A549 (cell line): ENCODE measurements around the gene FCAMR. TPM values are rescaled to one million over a fixed set of nuclear protein-coding genes. Genes with fewer than 3 reads are reported as not detected.
A peak's percentile ranks its signal among the peaks of the same experiment; 100 is the strongest.

ENCODE experiments used
- ATAC-seq, 2 experiments: fragments of 200-7000 bp in 1 of 2; fragments of >200 bp in 1 of 2; cut with Nextera tagmentation in 1 of 2; cut with Tn5 transposase in 1 of 2; 3 replicates each; pipeline versions ENCODE4 v1.8.0 to v1.9.1; 2018 to 2020; ENCODE audit warnings: mild to moderate bottlenecking in 1 of 2, moderate library complexity in 1 of 2
- CTCF ChIA-PET: fragments of 300-600 bp; sonication (Branson Sonifier 250); formaldehyde crosslinking; extraction: SDS; loops from one replicate; lab custom pipeline; 2021; ENCODE audit warnings: antibody characterized with exemption, inconsistent platforms; lab: Yijun Ruan, JAX
- POLR2A ChIA-PET: fragments of 350-600 bp; formaldehyde crosslinking; extraction: SDS; loops from one replicate; lab custom pipeline; 2021; ENCODE audit warnings: antibody characterized with exemption, inconsistent platforms; lab: Yijun Ruan, JAX
- DNase-seq, 2 experiments: peaks; one replicate each; pipeline versions ENCODE4 v3.0.0 to v3.0.0-alpha.2; 2011 to 2016; ENCODE audit warnings: low read depth in 1 of 2, low spot score in 1 of 2
- FAIRE-seq: peaks from 2 replicates; lab custom pipeline; 2011; peaks lifted over from hg19 to GRCh38; lab: Jason Lieb, UNC
- H3K27ac ChIP-seq, 2 experiments: fragments of >200 bp; sonication (Bioruptor Twin); formaldehyde crosslinking; 3 replicates each; pipeline ENCODE4 v1.5.1; 2016 to 2017
- H3K4me1 ChIP-seq: fragments of >200 bp; sonication (Bioruptor Twin); formaldehyde crosslinking; 3 replicates; pipeline ENCODE4 v1.6.1; 2016
- H3K4me2 ChIP-seq: fragments of >200 bp; sonication (Bioruptor Twin); formaldehyde crosslinking; 3 replicates; pipeline ENCODE4 v1.6.1; 2016
- H3K4me3 ChIP-seq: fragments of >200 bp; sonication (Bioruptor Twin); formaldehyde crosslinking; 3 replicates; pipeline ENCODE4 v1.5.1; 2016
- H3K9me3 ChIP-seq: fragments of >200 bp; sonication (Bioruptor Twin); formaldehyde crosslinking; 3 replicates; pipeline ENCODE4 v1.6.1; 2016
- CBX2 ChIP-seq: fragments of 200-600 bp; sonication (generic); IDR thresholded peaks from 2 replicates; pipeline ENCODE4 v1.6.1; 2016; ENCODE audit warnings: low read depth, mild to moderate bottlenecking, borderline replicate concordance
- CHD4 ChIP-seq: fragments of 200-600 bp; sonication (generic); IDR thresholded peaks from 2 replicates; pipeline ENCODE4 v1.6.1; 2016; ENCODE audit warnings: antibody characterized with exemption, mild to moderate bottlenecking, borderline replicate concordance
- EHF ChIP-seq: fragments of 250-450 bp; sonication (Bioruptor Pico); IDR thresholded peaks from 2 replicates; pipeline ENCODE4 v1.5.0; 2020; ENCODE audit warnings: mild to moderate bottlenecking
- ESRRA ChIP-seq: fragments of 150-350 bp; IDR thresholded peaks from 2 replicates; pipeline ENCODE4 v1.6.1; 2014; ENCODE audit warnings: mild to moderate bottlenecking, low read length, borderline replicate concordance
- FOSB ChIP-seq: fragments of 250-450 bp; sonication (Bioruptor Pico); IDR thresholded peaks from 2 replicates; pipeline ENCODE4 v1.5.0; 2020; ENCODE audit warnings: mild to moderate bottlenecking, moderate library complexity
- FOXS1 ChIP-seq: fragments of 250-450 bp; sonication (Bioruptor Pico); IDR thresholded peaks from 2 replicates; pipeline ENCODE4 v1.5.0; 2020; ENCODE audit warnings: mild to moderate bottlenecking, moderate library complexity
- HOXA7 ChIP-seq: fragments of 250-450 bp; sonication (Bioruptor Pico); IDR thresholded peaks from 2 replicates; pipeline ENCODE4 v1.5.0; 2020; ENCODE audit warnings: mild to moderate bottlenecking, moderate library complexity
- HOXB13 ChIP-seq: fragments of 250-450 bp; sonication (Bioruptor Pico); IDR thresholded peaks from 2 replicates; pipeline ENCODE4 v1.5.0; 2020; ENCODE audit warnings: low read depth, mild to moderate bottlenecking, moderate library complexity
- JUN ChIP-seq, 2 experiments: fragments of >200 bp; sonication (Bioruptor Twin); formaldehyde crosslinking; IDR thresholded peaks; 2 replicates in 1 of 2; 3 replicates in 1 of 2; pipeline ENCODE4 v1.6.1; 2016 to 2017
- KDM1A ChIP-seq: fragments of 200-600 bp; sonication (generic); IDR thresholded peaks from 2 replicates; pipeline ENCODE4 v1.6.1; 2016; ENCODE audit warnings: low read depth, mild to moderate bottlenecking
- KDM5A ChIP-seq: fragments of 200-600 bp; sonication (generic); IDR thresholded peaks from 2 replicates; pipeline ENCODE4 v1.6.1; 2016; ENCODE audit warnings: antibody characterized with exemption, mild to moderate bottlenecking
- MAFK ChIP-seq: fragments of 450-650 bp; IDR thresholded peaks from 2 replicates; pipeline ENCODE4 v1.6.1; 2014; ENCODE audit not compliant: partially characterized antibody
- MAZ ChIP-seq: fragments of 150-350 bp; IDR thresholded peaks from 2 replicates; pipeline ENCODE4 v1.6.1; 2014; ENCODE audit warnings: antibody characterized with exemption, low read depth, low read length, borderline replicate concordance
- NR3C1 ChIP-seq: fragments of >200 bp; sonication (Bioruptor Twin); formaldehyde crosslinking; IDR thresholded peaks from 3 replicates; pipeline ENCODE4 v1.6.1; 2017
- PHF8 ChIP-seq: fragments of 200-600 bp; sonication (generic); IDR thresholded peaks from 2 replicates; pipeline ENCODE4 v1.6.1; 2016; ENCODE audit warnings: low read depth, mild to moderate bottlenecking, antibody characterized with exemption, moderate library complexity, borderline replicate concordance
- RCOR1 ChIP-seq: fragments of 150-350 bp; IDR thresholded peaks from 2 replicates; pipeline ENCODE4 v1.6.1; 2014; ENCODE audit warnings: antibody characterized with exemption, low read length, low read depth
- SREBF2 ChIP-seq: fragments of 450-650 bp; IDR thresholded peaks from 2 replicates; pipeline ENCODE4 v1.6.1; 2014; ENCODE audit warnings: mild to moderate bottlenecking, moderate library complexity
- TP53 ChIP-seq: fragments of 250-450 bp; sonication (Bioruptor Pico); IDR thresholded peaks from 2 replicates; pipeline ENCODE4 v1.5.0; 2021; ENCODE audit warnings: mild to moderate bottlenecking, moderate library complexity
- ZC3H11A ChIP-seq: fragments of 450-650 bp; IDR thresholded peaks from 2 replicates; pipeline ENCODE4 v1.6.1; 2014; ENCODE audit warnings: antibody characterized with exemption, mild to moderate bottlenecking
- ZNF302 ChIP-seq: fragments of 250-450 bp; sonication (Bioruptor Pico); IDR thresholded peaks from 2 replicates; pipeline ENCODE4 v1.9.0; 2021; ENCODE audit warnings: inconsistent platforms, mild to moderate bottlenecking, moderate library complexity
- ZSCAN20 ChIP-seq: fragments of 250-450 bp; sonication (Bioruptor Pico); IDR thresholded peaks from 2 replicates; pipeline ENCODE4 v1.8.0; 2022; ENCODE audit warnings: mild to moderate bottlenecking, moderate library complexity
- WGBS: methylation state at CpG from one replicate; pipeline ENCODE4 v1.1.6; 2017; ENCODE audit errors: missing lambda C conversion rate; 5-methylcytosine and 5-hydroxymethylcytosine counted together
- polyA plus RNA-seq, 4 experiments: library from polyadenylated mRNA; depleted of rRNA in 3 of 4; stranded (reverse); fragments of >200 nt; fragmentation: RNase III in 1 of 4; extraction: RNeasy Plus Mini Kit Qiagen cat#74134 plus additional on column Dnase treatment in 1 of 4; gene quantifications; 2 replicates in 3 of 4; 3 replicates in 1 of 4; pipeline ENCODE4 v1.2.3, GENCODE V29; 2011 to 2017
- TF ChIP-seq, protein P1 (sequence below): fragments of 450-650 bp; IDR thresholded peaks from 2 replicates; pipeline ENCODE4 v1.6.1; 2014; ENCODE audit warnings: antibody characterized with exemption
- TF ChIP-seq, protein P2 (sequence below): fragments of 150-350 bp; IDR thresholded peaks from 2 replicates; pipeline ENCODE4 v1.6.1; 2014; ENCODE audit warnings: low read depth, mild to moderate bottlenecking, low read length
- TF ChIP-seq, protein P3 (sequence below): fragments of 250-450 bp; sonication (Bioruptor Pico); IDR thresholded peaks from 2 replicates; pipeline ENCODE4 v1.5.0; 2021; ENCODE audit warnings: mild to moderate bottlenecking, moderate library complexity, borderline replicate concordance
- TF ChIP-seq, protein P4 (sequence below): IDR thresholded peaks from 2 replicates; pipeline ENCODE4 v1.6.1; 2012

The FCAMR gene
- polyA plus RNA-seq, 2 of the 4 experiments (the other 2 are of a cell fraction) = not detected

DNA sequence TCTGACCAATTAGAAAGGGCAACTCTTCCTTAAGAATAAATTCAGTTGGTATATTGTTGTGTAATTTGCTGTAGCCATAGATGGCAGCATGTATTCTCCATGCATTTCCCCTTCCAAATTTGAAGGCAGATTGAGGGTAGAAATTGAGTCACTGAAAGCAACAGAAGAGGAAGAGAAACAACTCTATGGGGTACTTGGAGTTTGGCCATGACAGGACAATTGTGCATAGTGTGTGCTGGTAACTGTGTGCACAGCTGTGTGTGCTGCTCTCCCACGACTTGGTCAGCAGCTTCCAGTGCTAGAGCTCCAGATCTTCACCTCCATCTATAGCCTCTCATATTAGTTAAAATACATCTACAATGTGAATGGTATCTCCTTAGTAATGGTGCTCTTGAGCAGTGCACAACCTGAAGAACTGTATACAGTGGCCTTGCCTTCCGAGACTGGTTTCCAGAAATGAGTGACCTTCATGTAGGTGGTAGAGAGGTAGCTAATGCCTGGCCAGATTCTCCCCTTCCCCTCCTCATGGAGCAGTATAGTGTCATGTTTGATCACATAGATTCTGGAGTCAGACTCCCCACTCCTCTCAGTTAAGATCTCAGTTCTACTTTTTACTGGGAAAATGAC is 882 bp upstream of the FCAMR start:
- DNase-seq = no peak
- Histone ChIP-seq H3K9me3 (no peaks in the 10 kb centered on the region), H3K4me2 (no peak overlapping the region), H3K4me3 (no peak overlapping the region), H3K4me1 (no peaks in the 10 kb centered on the region), H3K27ac (no peak overlapping the region)
- 49% methylated on average over 2 of the region's 2 CpGs for WGBS
- FAIRE-seq = no peak
- POLR2A ChIA-PET = no interaction called here
- ATAC-seq = no peak
- TF ChIP-seq FOXS1 (CRISPR knock-in tag) (no peak), JUN (IDR thresholded peaks at IDR 0.05) (no peak), CHD4 (no peak), HOXB13 (CRISPR knock-in tag) (no peak), KDM5A (no peak), ZSCAN20 (CRISPR knock-in tag) (no peak), EHF (CRISPR knock-in tag) (no peak), ESRRA (no peak), KDM1A (no peak), ZC3H11A (no peak), PHF8 (no peak), CBX2 (no peak)
- TF ChIP-seq, protein P1, sequence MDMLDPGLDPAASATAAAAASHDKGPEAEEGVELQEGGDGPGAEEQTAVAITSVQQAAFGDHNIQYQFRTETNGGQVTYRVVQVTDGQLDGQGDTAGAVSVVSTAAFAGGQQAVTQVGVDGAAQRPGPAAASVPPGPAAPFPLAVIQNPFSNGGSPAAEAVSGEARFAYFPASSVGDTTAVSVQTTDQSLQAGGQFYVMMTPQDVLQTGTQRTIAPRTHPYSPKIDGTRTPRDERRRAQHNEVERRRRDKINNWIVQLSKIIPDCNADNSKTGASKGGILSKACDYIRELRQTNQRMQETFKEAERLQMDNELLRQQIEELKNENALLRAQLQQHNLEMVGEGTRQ = no peak
- TF ChIP-seq, protein P2, sequence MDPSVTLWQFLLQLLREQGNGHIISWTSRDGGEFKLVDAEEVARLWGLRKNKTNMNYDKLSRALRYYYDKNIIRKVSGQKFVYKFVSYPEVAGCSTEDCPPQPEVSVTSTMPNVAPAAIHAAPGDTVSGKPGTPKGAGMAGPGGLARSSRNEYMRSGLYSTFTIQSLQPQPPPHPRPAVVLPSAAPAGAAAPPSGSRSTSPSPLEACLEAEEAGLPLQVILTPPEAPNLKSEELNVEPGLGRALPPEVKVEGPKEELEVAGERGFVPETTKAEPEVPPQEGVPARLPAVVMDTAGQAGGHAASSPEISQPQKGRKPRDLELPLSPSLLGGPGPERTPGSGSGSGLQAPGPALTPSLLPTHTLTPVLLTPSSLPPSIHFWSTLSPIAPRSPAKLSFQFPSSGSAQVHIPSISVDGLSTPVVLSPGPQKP = no peak
- TF ChIP-seq, protein P3, sequence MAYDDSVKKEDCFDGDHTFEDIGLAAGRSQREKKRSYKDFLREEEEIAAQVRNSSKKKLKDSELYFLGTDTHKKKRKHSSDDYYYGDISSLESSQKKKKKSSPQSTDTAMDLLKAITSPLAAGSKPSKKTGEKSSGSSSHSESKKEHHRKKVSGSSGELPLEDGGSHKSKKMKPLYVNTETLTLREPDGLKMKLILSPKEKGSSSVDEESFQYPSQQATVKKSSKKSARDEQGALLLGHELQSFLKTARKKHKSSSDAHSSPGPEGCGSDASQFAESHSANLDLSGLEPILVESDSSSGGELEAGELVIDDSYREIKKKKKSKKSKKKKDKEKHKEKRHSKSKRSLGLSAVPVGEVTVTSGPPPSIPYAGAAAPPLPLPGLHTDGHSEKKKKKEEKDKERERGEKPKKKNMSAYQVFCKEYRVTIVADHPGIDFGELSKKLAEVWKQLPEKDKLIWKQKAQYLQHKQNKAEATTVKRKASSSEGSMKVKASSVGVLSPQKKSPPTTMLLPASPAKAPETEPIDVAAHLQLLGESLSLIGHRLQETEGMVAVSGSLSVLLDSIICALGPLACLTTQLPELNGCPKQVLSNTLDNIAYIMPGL (CRISPR knock-in tag) = no peak
- CTCF ChIA-PET = interaction anchor here (0.8 to 8.9 kb wide), 4 partner anchors 10 to 481 kb away, joined by 3 to 90 read pairs (median 6); no protein-coding TSS in a partner anchor

DNA sequence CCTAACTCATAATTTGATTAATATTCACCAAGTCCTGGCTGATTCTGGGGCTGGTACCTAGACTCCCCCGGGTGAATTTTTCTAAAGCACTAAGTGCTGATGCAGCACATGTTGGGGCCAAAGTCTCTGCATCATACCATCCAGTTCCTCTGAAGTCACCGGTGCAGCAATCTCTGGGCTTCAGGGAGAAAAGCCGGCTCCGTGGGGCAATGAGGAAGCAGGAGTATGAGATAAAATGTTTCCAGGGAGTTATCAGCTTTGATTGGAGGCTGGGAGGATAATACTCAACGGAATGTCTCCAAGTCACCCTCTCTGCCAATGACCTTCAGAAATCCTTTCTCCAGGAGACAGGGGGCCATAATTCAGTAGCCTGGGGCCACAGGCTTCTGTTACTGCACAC is 1.2 kb downstream of the FCAMR start:
- Histone ChIP-seq H3K4me1 (no peaks in the 10 kb centered on the region), H3K9me3 (no peaks in the 10 kb centered on the region), H3K4me2 (no peak overlapping the region), H3K27ac (no peak overlapping the region), H3K4me3 (no peak overlapping the region)
- FAIRE-seq (no peak), ATAC-seq (no peak), DNase-seq (no peak)
- 71% methylated on average over 5 of the region's 5 CpGs for WGBS
- POLR2A ChIA-PET = no interaction called here
- no peak for TF ChIP-seq ZNF302
- peak; percentile 63 for TF ChIP-seq MAFK
- CTCF ChIA-PET = interaction anchor here (0.6 to 8.9 kb wide), 8 partner anchors 10 to 480 kb away, joined by 3 to 90 read pairs (median 3); partner anchors contain the start of gene PIGR

DNA sequence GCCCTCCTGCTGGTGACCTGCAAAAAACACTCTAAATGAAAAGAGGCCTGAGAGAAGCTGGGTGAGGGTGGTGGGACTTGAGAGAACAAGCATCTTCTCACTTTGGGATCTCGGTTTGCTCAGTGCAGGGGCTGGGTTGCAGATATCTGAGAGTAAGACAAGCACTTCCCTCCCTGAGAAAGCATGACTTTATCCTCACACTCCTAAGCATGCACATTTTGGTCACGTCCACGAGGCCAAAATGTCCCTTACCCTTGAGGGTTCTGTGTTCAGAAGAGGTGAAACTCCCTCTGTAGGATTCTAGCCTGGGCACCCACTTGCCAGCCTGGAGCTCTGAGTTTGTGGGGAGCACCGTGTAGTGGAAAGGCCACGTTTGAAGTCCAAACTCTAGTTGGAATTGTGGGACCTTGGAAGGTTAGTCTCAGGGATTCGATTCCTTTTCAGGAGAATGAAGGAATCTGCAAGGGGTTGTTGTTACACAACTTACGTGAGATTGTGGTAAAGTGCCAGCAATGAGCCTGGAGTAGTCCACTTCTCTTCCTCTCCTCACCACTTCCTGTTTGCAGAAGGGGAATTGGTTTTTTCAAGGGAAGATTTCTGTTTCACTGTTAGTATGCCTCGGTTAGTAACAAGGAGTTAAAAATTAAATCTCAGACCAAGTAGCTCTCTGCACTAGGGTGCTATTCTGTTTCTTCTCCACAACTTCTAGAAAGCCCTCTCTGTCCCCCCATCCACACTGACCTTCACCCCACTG is 3.0 kb downstream of the FCAMR start:
- Histone ChIP-seq H3K4me1 (no peaks in the 10 kb centered on the region), H3K27ac (no peak overlapping the region), H3K9me3 (no peaks in the 10 kb centered on the region), H3K4me2 (no peak overlapping the region), H3K4me3 (no peak overlapping the region)
- DNase-seq (no peak), FAIRE-seq (no peak), ATAC-seq (no peak)
- CTCF ChIA-PET = interaction anchor here (0.8 to 8.9 kb wide), 4 partner anchors 14 to 232 kb away, joined by 3 to 90 read pairs (median 3); no protein-coding TSS in a partner anchor
- POLR2A ChIA-PET = no interaction called here
- WGBS = 54% methylated on average over 8 of the region's 8 CpGs
- no peak for TF ChIP-seq CHD4
- no peak for TF ChIP-seq HOXA7 (CRISPR knock-in tag)
- TF ChIP-seq SREBF2 = no peak
- TF ChIP-seq JUN (IDR thresholded peaks at IDR 0.05) = no peak
- no peak for TF ChIP-seq FOSB (CRISPR knock-in tag)
- no peak for TF ChIP-seq NR3C1
- no peak for TF ChIP-seq KDM1A
- no peak for TF ChIP-seq HOXB13 (CRISPR knock-in tag)
- no peak for TF ChIP-seq MAFK
- TF ChIP-seq MAZ = no peak
- no peak for TF ChIP-seq ESRRA
- TF ChIP-seq TP53 = no peak
- TF ChIP-seq, protein P1 = no peak
- no peak for TF ChIP-seq RCOR1
- no peak for TF ChIP-seq ZNF302
- TF ChIP-seq FOXS1 (CRISPR knock-in tag) = no peak
- TF ChIP-seq, protein P4, sequence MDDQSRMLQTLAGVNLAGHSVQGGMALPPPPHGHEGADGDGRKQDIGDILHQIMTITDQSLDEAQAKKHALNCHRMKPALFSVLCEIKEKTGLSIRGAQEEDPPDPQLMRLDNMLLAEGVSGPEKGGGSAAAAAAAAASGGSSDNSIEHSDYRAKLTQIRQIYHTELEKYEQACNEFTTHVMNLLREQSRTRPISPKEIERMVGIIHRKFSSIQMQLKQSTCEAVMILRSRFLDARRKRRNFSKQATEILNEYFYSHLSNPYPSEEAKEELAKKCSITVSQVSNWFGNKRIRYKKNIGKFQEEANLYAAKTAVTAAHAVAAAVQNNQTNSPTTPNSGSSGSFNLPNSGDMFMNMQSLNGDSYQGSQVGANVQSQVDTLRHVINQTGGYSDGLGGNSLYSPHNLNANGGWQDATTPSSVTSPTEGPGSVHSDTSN = no peak
